OCI-LY3 (cell line): ENCODE data around the gene ABCG5.

Source experiments
- H2AFZ ChIP-seq: fragments of 200-600, 300-600 bp; shearing (Covaris generic); 2 replicates; pipeline ENCODE4 v1.6.0; 2014; ENCODE audit warnings: antibody characterized with exemption, low read depth, low read length
- H3K27ac ChIP-seq: fragments of 200-600, 300-600 bp; sonication (generic); 2 replicates; pipeline ENCODE4 v1.5.1; 2014; ENCODE audit warnings: mild to moderate bottlenecking, low read length, moderate library complexity, mixed read lengths
- H3K27me3 ChIP-seq: fragments of 200-600, 300-600 bp; sonication (generic); 2 replicates; pipeline ENCODE4 v1.6.1; 2014; ENCODE audit warnings: low read depth, low read length, mixed read lengths
- H3K36me3 ChIP-seq: fragments of 200-600, 300-600 bp; sonication (generic); replicated peaks from 2 replicates; pipeline ENCODE3; 2014; ENCODE audit warnings: low read depth, low read length, mixed read lengths
- H3K4me1 ChIP-seq: fragments of 300-600, 200-600 bp; sonication (generic); 2 replicates; pipeline ENCODE4 v1.6.1; 2014; ENCODE audit warnings: low read length, mixed read lengths
- H3K4me2 ChIP-seq: fragments of 200-600, 300-600 bp; sonication (generic); 2 replicates; pipeline ENCODE4 v1.6.1; 2014; ENCODE audit warnings: low read length, mixed read lengths
- H3K4me3 ChIP-seq: fragments of 300-600, 200-600 bp; sonication (generic); 2 replicates; pipeline ENCODE4 v1.5.1; 2014; ENCODE audit warnings: antibody characterized with exemption, mild to moderate bottlenecking, low read length, moderate library complexity
- H3K79me2 ChIP-seq: fragments of 300-600, 200-600 bp; shearing (Covaris generic); 2 replicates; pipeline ENCODE4 v1.6.1; 2014; ENCODE audit warnings: mild to moderate bottlenecking, low read length, mixed read lengths
- H3K9ac ChIP-seq: fragments of 300-600, 200-600 bp; shearing (Covaris generic); 2 replicates; pipeline ENCODE4 v1.6.0; 2014; ENCODE audit warnings: mild to moderate bottlenecking, low read length, moderate library complexity
- H3K9me3 ChIP-seq: fragments of 200-600, 300-600 bp; shearing (Covaris generic); 2 replicates; pipeline ENCODE4 v1.6.1; 2014; ENCODE audit warnings: low read length, mixed read lengths; ENCODE audit not compliant: insufficient read depth
- H4K20me1 ChIP-seq: fragments of 200-600, 300-600 bp; sonication (generic); 2 replicates; pipeline ENCODE4 v1.6.1; 2016; ENCODE audit warnings: low read length, mixed read lengths; ENCODE audit not compliant: insufficient read depth
- CTCF ChIP-seq: fragments of 200-600, 300-600 bp; sonication (generic); IDR thresholded peaks from 2 replicates; pipeline ENCODE4 v1.5.1; 2014; ENCODE audit warnings: antibody characterized with exemption, low read length, low read depth
- EZH2phosphoT487 ChIP-seq: fragments of 200-600 bp; shearing (Covaris generic); IDR thresholded peaks from 2 replicates; pipeline ENCODE4 v1.6.1; 2018; ENCODE audit warnings: antibody characterized with exemption, mixed run types, low read depth

Gene ABCG5

GRCh38 chr2:43818761-43819160, 19.9 kb downstream of the ABCG5 start:
- Histone ChIP-seq H3K79me2 (no peaks in the 10 kb centered on the region), H4K20me1 (no peaks in the 10 kb centered on the region), H3K27me3 (no peaks in the 10 kb centered on the region), H3K36me3 (no peaks in the 10 kb centered on the region), H3K4me1 (peaks cover 8% of the 10 kb centered on the region), H3K4me2 (peak overlapping the region; percentile 40), H2AFZ (peak overlapping the region; percentile 64; the same call in 1 of the 2 replicates), H3K4me3 (no peak overlapping the region), H3K27ac (no peak overlapping the region), H3K9ac (no peak overlapping the region), H3K9me3 (no peaks in the 10 kb centered on the region)
- TF ChIP-seq EZH2phosphoT487 = no peak
- TF ChIP-seq CTCF = no peak

- no peaks in the 10 kb centered on the region for H4K20me1 ChIP-seq
- no peaks in the 10 kb centered on the region for H3K9me3 ChIP-seq
- H3K4me1 ChIP-seq = peaks cover 8% of the 10 kb centered on the region
- H3K4me3 ChIP-seq = no peak overlapping the region
- H3K36me3 ChIP-seq = no peaks in the 10 kb centered on the region
- H3K9ac ChIP-seq = no peak overlapping the region
- no peak overlapping the region for H2AFZ ChIP-seq
- no peaks in the 10 kb centered on the region for H3K27me3 ChIP-seq
- H3K79me2 ChIP-seq = no peaks in the 10 kb centered on the region
- no peak for TF ChIP-seq EZH2phosphoT487
- TF ChIP-seq CTCF = no peak
- H3K27ac ChIP-seq = no peak overlapping the region
- H3K4me2 ChIP-seq = no peak overlapping the region
Observed at GRCh38 chr2:43814711-43815110, 23.9 kb downstream of the ABCG5 start.

- H3K4me1 ChIP-seq = no peaks in the 10 kb centered on the region
- H3K27ac ChIP-seq = no peak overlapping the region
- no peak overlapping the region for H3K9ac ChIP-seq
- no peaks in the 10 kb centered on the region for H3K79me2 ChIP-seq
- no peaks in the 10 kb centered on the region for H3K36me3 ChIP-seq
- no peaks in the 10 kb centered on the region for H3K9me3 ChIP-seq
- H3K4me3 ChIP-seq = no peak overlapping the region
- no peak overlapping the region for H3K4me2 ChIP-seq
- H3K27me3 ChIP-seq = no peaks in the 10 kb centered on the region
- H4K20me1 ChIP-seq = no peaks in the 10 kb centered on the region
- TF ChIP-seq EZH2phosphoT487 (no peak), CTCF (no peak)
- H2AFZ ChIP-seq = no peak overlapping the region
Observed at GRCh38 chr2:43812947-43813346, 25.7 kb downstream of the ABCG5 start.

GRCh38 chr2:43812006-43812405, 26.6 kb downstream of the ABCG5 start:
- no peak overlapping the region for H3K9ac ChIP-seq
- no peak overlapping the region for H3K27ac ChIP-seq
- no peaks in the 10 kb centered on the region for H4K20me1 ChIP-seq
- no peak overlapping the region for H3K4me2 ChIP-seq
- H3K79me2 ChIP-seq = no peaks in the 10 kb centered on the region
- no peaks in the 10 kb centered on the region for H3K36me3 ChIP-seq
- H3K27me3 ChIP-seq = no peaks in the 10 kb centered on the region
- TF ChIP-seq EZH2phosphoT487 (no peak), CTCF (no peak)
- no peak overlapping the region for H3K4me3 ChIP-seq
- no peaks in the 10 kb centered on the region for H3K9me3 ChIP-seq
- no peak overlapping the region for H2AFZ ChIP-seq
- H3K4me1 ChIP-seq = no peaks in the 10 kb centered on the region
